ENCODE measurements around the gene RANBP17. TPM values are rescaled to one million over a fixed set of nuclear protein-coding genes. Genes with fewer than 3 reads are reported as not detected.

The RANBP17 gene
- total and polyA plus RNA-seq, 12 donors, result 0.55 to 12.9 (median 5.9) TPM

GRCh38 chr5:171188016-171188415 lies 326.2 kb downstream of the RANBP17 start:
- no peak for TF ChIP-seq CTCF (IDR thresholded peaks at IDR 0.05)
- Histone ChIP-seq H3K4me1 (no peaks in the 10 kb centered on the region), H3K36me3 (peaks cover 0 to 21% (median 0%) of the 10 kb centered on the region in 9 donors), H3K4me3 (no peak overlapping the region), H3K27me3 (no peaks in the 10 kb centered on the region), H3K9me3 (no peaks in the 10 kb centered on the region), H3K27ac (no peak overlapping the region)
- WGBS, 2 donors, result 84 to 90% methylated on average over 4 of the region's 4 CpGs
- DNase-seq, result no peak
- no peak for ATAC-seq
- intact Hi-C loops (cut with DNase I), result no loop called here

- Histone ChIP-seq H3K27ac (no peak overlapping the region), H3K36me3 (peaks cover 0 to 7% (median 0%) of the 10 kb centered on the region in 9 donors), H3K4me1 (no peaks in the 10 kb centered on the region), H3K4me3 (no peak overlapping the region), H3K9me3 (peaks cover 0 to 2% (median 0%) of the 10 kb centered on the region in 11 donors), H3K27me3 (no peaks in the 10 kb centered on the region)
- 94 to 95% methylated on average over 4 of the region's 4 CpGs for WGBS, 2 donors
- no peak for ATAC-seq
- no peak for DNase-seq
- TF ChIP-seq CTCF (IDR thresholded peaks at IDR 0.05), result no peak
- intact Hi-C loops (cut with DNase I), result no loop called here
Observed at GRCh38 chr5:171189442-171189841, 327.6 kb downstream of the RANBP17 start.

GRCh38 chr5:171192111-171192510 lies 330.3 kb downstream of the RANBP17 start:
- Histone ChIP-seq H3K27me3 (no peaks in the 10 kb centered on the region), H3K36me3 (no peaks in the 10 kb centered on the region), H3K9me3 (peaks cover 0 to 2% (median 0%) of the 10 kb centered on the region in 11 donors), H3K27ac (no peak overlapping the region), H3K4me1 (no peaks in the 10 kb centered on the region), H3K4me3 (no peak overlapping the region)
- ATAC-seq (no peak), DNase-seq (no peak)
- 87 to 90% methylated on average over 1 of the region's 1 CpG for WGBS, 2 donors
- intact Hi-C loops (cut with DNase I), result no loop called here
- TF ChIP-seq CTCF (IDR thresholded peaks at IDR 0.05), result no peak

GRCh38 chr5:171201310-171201709 lies 339.5 kb downstream of the RANBP17 start:
- no peak for DNase-seq
- Histone ChIP-seq H3K36me3 (no peaks in the 10 kb centered on the region), H3K27ac (no peak overlapping the region), H3K9me3 (no peaks in the 10 kb centered on the region), H3K4me1 (no peaks in the 10 kb centered on the region), H3K4me3 (no peak overlapping the region), H3K27me3 (peaks cover 0 to 5% (median 0%) of the 10 kb centered on the region in 7 donors)
- no peak for ATAC-seq
- intact Hi-C loops (cut with DNase I), result loop anchor here in 1 of 10 donors (10.0 kb wide), 1 partner anchor 133 kb away; no protein-coding TSS in a partner anchor
- TF ChIP-seq CTCF (IDR thresholded peaks at IDR 0.05), result no peak
- 77 to 85% methylated on average over 6 of the region's 6 CpGs for WGBS, 2 donors
